T-helper 22 cell (primary cell): ENCODE measurements around the gene TMEM18.
"Not testable (repeated sequence)": the region's sequence is repeated elsewhere in the genome, so short reads cannot be mapped to it uniquely, and the experiment has no call there.

Experiments used
- DNase-seq: peaks from one replicate; pipeline ENCODE4 v3.0.0-alpha.2; 2020; ENCODE audit warnings: low read depth

The TMEM18 gene

DNA sequence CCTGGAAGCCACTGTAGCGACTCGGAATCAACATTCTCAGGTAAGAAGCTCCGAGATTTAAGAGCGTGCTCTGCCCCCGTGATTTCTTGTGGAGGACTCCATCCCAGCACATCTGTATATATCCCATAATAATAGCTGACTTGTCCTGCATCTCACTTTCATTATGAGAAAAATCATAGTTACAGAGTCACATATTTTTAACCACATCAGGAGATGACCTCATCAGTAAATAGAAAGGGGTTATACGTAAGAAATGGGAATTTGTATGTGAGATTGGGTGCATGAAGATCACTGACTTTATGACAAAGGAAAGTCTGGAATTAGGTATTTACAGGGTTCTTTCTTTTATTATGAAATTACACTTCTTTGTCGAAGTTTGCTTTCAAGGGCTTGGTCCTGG is 16.4 kb upstream of the TMEM18 start:
- DNase-seq, result no peak

DNA sequence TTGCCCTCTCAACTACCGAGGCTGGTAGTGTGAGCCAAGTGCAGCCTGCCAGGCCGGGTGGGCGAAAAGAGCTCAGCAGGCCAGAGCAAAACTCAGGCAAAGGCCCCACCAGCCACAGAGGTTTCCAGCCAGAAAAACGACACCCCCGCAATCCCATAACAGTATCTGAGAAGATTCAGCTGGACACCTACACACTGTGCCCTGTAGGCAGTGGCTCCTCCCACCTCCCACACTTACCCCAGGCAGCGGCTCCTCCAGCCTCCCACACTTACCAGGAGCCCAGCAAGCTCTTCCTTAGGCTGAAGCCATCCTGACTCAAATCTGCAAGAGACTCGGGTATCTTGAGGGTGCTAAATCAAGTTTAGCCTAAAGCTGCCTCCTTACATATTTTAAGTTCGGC is 15.6 kb upstream of the TMEM18 start:
- no peak for DNase-seq

DNA sequence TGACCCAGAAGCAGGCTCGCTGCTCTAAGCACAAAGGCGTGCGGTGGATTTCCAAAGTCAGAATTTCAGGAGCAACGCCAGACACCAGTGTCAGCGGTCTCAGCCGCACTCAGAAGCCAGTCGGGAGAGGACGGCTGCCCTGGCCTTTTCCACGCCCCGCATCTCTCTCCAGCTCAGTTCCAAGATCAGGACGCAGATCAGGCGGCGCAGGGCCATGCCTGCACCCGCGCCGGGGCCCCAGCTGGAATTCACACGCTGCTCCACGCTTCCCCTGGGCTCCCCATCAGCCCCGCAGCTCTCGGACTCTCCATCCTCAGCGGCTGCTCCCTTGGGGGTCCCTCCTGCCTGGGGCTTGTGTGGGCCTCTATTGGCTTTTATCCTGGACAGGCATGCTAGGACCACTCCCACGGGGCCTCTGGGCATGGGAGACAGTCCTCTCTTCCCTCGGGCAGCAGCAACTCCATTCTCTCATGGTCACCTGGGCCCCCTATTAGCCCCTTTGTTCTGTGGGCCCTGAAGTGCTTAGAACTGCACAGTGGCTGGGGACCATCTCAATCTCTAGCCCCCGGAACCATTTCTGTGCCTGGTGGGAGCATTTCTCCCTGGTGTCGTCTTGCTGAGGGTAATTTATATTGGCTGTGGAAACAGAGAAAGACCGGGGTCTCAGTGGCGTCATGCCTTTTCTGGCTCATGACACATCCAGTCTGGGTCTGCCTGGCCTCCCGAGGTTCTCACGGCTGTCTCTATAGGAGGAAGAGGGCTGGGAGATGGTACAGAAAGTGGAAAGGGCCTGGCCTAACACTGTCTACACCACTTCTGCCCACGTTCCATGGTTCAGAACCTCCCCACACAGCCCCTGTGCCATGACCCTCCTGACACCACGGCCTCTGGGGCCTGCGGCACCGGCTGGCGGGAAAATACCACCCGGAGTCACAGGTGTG is 14.9 kb upstream of the TMEM18 start:
- DNase-seq, result no peak

DNA sequence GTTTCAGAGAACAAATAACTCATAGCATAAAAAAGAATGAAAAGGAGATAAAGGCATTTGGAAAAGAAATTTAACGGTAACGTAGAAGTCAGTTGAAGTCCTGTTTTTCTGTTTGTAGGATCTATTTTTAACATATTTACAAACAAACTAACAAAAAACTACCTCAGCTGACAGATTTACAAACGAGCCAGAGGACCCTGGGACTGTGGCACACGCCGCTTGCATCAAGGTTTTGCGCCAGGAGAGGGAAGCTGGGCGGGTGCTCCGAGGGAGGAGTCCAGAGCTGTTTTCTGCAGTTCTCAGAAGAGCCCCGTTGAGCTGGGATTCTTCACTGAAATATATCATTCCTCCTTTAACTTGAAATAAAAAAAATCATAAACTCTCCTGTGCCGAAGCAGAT is 13.6 kb upstream of the TMEM18 start:
- no peak for DNase-seq

DNA sequence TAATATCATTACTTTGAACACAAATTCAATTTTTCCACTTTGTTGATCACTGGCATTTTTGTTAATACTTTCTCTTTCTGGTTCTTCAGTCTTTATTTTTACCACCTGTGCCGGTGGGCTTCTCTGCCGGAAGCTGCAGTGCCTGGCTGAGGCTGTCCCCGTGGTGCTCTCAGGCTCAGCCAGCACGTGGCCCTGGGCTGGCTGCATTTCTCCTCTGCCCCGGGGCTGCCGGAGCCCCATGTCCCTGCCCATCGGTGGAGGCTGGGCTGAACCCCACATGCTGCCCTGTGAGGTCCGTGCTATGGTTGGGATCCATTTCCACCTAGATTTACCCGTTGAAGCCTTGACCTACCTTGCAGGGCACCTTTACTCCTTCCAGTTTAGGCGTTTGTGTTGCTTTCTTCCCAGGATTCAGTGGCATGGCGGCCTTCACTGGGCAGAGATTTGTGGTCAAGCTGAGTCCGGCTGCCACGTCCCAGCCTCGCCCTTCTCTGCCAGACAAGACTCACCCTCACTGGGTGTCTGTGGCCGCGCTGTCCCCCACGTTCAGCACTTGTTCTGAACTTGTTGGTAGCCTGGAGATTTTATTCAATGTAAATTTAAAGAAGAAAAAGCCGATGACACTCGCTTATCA is 12.8 kb upstream of the TMEM18 start:
- no peak for DNase-seq

DNA sequence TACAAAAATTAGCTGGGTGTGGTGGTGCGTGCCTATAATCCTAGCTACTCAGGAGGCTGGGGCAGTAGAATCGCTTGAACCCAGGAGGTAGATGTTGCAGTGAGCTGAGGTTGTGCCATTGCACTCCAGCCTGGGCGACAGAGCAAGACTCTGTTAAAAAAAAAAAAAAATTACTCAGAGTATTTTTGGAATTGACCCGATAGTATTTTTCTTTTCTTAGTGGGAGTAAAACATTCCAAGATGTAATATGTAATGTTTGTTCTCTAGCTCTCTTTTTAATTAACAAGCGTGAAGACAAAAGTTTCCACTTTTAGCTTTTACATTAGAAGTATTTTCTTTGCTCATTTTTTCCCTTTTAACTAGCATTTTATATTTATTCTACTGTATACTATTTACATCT is 12.0 kb upstream of the TMEM18 start:
- DNase-seq, result no peak

DNA sequence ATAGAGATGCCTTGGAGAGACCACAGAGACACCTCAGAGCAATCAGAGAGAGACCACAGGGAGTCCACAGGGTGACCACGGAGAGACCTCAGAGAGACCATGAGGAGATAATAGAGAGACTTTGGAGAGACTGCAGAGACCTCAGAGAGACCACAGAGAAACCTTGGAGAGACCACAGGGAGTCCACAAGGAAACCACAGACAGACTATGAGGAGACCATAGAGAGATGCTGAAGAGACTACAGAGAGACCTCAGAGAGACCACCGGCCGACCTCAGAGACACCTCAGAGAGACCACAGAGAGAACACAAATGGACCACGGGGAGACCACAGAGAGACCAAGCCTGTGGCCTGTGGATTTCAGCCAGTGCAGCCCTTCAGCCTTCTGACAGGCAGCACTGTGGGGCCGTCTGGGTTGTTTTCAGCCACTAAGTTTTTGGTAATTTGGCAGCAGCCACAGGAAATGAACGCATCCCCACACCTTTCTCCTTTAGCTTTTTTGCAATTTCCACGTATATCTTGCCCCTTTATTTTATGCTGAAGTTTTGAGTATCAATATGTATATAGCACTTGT is 11.4 kb upstream of the TMEM18 start:
- no peak for DNase-seq

DNA sequence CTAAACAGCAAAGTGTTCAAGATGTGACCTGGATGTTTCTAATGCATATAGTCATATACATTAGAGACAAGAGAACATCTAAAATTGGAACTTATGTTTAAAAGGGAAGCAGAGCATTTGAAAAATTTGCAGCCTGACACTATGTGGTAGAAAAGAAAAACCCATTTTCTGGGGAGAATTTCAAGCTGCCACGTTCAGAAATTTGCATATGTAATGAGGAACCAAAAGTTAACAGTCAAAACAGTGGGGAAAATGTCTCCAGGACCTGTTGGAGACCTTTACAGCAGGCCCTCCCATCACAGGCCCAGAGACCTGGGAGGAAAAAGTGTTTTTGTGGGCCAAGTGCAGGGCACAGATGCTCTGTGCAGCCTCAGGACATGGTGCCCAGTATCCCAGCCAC is 8.2 kb upstream of the TMEM18 start:
- DNase-seq, result no peak

DNA sequence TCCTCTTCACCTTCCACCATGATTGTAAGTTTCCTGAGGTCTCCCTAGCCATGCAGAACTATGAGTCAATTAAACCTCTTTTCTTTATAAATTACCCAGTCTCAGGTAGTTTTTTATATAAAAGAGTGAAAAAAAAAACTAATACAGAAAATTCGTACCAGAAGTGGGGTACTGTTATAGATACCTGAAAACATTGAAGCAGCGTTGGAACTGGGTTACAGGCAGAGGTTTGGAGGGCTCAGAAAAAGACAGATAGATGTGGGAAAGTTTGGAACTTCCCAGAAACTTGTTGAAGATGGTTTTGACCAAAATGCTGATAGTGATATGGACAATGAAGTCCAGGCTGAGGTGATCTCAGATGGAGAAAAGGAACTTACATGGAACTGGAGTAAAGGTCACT is 7.7 kb upstream of the TMEM18 start:
- DNase-seq, result not testable (repeated sequence)

DNA sequence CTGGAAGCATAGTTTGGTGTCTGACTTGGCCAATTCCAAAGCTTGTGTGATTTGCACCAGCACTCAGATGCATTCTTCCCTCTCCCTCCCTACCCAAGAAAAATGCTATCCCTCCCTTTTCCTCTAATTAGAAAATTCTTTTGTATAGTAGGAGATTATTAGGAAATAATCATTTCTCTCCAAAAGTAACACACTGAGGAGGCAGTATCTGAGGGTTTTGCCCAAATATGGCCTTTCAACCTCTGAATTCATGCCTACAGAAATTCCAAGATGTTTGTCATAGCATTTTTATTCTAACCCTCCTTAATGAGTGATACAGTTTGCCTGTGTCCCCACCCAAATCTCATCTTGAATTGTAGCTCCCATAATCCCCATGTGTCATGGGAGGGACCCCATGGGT is 5.0 kb upstream of the TMEM18 start:
- no peak for DNase-seq

DNA sequence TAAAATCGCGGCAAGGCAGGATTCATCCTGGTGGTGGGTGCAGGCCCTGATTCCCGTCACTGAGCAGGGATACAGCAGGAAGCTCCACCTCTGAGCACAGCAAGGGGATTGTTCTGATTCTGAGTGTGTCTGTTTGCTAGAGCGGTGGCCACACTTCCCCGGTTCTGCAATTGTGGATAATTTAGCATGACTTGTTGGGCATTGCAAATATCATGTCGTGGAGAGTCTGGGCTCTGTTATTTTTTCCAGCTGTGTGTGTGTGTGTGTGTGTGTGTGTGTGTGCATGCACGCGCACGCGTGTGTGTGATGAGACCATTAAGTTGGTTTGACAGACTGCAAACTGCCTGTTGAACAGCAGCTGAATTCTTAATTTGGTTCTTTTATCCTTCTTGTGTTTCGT is 4.1 kb upstream of the TMEM18 start:
- no peak for DNase-seq

DNA sequence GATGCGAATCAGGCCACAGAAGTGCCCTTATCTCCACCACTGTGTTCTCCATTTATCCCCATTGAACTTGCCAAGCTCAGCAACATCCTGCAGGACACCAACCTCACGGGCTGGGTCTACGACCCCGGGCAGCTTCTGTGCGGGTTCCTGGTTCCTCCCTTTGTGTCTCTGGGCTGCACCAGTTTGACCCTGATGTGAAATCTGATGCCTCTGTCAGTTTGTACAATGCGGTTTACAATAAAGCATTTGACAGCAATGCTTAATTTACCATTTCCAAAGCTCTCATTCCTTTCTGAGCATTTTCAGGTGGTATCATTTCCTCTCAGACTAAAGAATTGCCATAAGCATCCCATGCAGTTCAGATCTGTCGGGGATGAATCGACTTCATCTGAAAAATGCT is 3.3 kb upstream of the TMEM18 start:
- no peak for DNase-seq

DNA sequence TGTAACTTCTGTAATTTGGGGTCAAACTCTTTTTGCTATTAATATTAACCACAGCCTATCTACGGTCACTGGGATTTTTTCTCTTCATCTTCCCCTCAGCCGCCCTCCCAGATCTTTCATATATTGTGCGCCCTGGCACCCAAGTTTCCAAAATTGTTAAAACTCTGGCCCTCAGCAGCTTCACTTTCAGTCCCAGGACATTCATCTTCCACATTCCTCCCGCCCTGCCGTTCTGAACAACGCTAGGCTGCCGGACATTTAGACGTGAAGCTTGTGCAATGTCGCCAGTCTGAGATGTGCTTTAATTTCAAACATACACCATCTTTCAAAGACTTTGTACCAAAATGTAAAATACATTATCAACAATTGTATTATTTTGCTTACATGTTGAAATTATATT is 1.8 kb upstream of the TMEM18 start:
- DNase-seq, result no peak

DNA sequence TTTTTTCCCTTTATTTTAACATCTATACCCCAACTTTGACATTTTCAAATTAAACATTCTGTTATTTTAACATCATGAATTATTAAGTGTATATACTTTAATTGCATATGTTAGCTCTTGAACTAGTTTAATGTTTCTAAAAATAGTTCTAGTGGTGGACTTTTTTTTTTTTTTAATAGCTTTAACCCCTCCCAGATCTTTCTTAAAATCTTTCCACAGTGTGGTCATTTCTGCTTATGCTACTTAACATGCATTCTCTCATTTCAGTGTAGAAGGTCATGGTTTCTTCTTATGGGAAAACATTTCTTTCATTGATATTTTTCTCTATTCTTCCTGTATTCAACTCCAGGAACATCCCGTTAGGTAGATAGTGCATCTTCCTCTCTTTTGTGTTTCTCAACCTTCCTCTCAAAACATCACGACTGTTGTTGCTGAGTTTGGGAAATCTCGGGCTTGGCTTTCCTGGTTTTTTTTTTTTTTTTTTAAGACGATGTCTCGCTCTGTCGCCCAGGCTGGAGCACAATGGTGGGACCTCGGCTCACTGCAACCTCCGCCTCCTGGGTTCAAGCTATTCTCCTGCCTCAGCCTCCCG is 849 bp upstream of the TMEM18 start:
- no peak for DNase-seq

DNA sequence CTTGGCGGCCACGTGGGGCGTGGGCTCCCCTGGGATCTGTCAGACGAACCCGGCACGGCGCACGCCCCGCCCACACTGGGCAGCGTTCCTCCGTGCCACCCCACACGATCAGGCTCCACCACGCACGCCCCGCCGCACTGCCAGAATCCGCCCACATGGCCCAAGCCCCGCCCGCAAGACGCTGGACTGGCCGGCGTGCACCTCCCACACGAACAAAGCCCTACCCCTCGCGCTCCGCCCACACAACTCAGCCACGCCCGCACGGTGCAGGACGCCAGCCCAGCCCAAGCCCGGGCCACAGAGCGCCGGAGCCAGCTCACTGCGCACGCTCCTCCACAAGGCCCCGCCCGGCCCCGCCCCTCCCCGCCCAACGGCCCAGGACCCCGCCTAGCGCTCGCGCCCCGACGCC is 555 bp downstream of the TMEM18 start:
- peak; percentile 94 for DNase-seq

DNA sequence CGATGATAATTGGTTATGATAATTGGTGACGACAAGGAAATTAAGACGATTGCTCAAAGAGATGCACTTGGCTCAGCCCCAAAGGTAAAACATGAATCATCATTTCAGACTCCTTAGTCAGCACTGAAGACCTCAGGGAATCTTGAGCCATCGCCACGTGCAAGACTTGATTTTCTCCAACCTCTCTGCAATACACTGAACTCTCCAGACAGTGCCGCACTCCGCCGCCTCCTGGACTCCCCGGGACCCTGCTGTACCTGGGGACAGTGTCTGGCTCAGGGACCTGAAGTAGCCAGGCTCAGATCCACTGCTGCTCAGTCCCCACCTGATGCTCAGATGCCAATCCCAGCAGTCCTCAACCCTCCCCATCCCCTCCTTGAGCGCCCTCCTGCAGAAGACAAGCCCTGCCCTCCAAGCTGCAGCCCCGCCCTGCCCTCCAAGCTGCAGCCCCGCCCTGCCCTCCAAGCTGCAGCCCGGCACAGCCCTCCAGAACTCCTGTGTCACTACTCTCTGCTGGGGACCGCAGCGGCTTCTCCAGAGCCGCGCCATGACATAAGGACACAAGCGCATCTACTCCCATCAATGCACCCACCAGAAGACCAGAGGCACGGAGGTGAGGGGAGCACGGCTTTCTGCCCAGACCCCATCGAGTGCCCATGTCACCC is 1.1 kb downstream of the TMEM18 start:
- DNase-seq, result no peak

DNA sequence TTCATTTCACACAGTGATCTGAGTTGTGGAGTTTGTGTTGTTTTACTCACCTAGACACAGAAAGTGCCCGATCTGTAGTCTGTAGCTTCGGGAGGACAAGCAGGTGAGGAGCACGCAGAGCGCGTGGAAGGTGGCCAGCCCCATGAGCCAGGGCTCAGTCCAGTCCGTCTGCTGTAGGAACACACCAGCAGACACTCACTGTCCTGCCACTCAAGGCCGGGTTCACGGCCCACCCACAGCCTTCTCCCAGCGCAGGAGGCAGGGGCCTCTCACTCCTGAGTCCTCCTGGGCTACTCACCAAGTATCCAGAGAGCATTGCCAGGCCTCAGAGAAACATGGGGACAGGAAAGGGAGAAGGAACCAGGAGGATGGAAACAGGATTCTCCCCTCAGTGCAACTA is 1.7 kb downstream of the TMEM18 start:
- DNase-seq, result no peak

DNA sequence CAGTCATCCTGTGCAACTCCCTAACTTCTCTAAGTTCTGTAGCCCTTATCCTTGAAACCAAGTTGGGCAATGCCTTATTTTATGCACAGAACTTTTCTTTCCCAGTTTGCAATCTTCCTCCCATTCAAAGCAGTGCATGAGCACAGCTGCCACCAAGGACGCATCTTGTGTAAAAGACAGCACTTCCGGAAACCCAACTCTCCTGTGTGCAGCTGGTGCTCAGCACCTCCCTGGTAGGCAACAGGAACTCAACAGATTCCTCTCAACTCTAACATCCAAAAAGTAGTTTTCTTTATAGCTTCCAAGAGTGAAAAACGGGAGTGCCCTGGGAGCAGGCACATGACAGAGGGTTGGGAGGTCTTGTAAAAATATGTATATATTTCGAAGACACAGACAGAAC is 2.2 kb downstream of the TMEM18 start:
- DNase-seq, result no peak

DNA sequence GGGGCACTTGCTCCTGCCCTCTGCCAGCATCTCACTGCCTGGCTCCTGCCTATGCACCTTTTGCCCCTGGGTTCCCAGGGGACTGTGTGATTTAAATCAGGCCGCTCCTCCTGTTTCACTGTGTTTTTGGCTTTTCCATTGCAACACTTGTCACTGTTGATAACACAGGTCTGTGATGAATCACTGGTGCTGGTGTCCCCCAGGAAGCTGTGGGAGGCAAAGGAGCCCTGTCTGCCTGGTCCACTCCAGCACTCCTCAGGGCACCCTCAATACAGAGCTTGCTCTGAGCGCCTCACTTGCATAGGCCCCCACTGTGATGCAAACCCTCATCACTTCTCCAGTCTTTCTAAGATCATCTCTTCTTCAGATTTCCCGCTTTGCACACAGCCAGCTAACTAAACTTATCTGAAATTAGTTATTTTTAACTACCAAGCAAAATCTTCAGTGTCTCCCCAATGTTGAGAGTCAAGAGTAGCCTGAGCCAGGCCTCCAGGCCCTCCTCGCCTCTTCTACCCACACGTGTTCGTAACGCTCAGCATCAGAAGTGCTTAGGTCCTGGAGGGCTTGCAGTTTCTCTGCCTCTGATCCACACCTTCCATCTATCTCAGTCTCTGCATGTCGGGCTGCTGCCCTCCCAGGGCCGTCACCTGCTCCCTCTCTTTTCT is 2.8 kb downstream of the TMEM18 start:
- no peak for DNase-seq

DNA sequence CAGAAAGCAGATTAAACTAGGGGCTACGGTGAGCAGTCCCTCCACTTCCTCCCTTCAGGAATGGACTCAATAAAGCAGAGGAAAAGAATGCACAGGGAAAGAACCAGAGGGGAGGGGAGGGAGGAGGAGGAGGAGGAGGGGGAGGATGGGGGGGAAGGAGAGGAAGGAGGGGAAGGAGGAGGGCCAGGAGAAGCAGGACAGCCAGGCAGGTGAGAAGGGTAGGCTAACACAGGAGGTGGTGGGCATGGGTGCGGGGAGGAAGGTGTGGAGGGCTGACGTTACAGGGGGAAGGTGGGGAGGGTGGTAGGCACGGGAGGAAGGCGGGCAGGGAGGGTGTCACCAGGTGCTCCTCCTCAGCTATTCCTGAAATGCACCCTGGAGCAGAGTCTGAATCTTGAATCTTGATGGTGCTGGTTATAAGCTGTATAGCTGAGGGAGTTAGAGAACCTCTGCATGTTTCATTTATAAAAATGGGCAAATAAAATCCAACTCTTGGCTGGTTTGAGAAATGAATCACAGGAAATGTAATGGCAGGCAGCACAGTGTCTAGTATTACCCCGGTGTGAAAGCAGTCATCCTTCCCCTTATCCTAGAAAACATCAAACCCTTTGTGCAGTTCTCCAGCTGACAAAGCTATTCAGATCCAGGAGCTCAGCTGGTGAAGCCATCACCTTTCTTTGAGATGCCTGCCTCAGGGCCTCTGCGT is 3.4 kb downstream of the TMEM18 start:
- no peak for DNase-seq

DNA sequence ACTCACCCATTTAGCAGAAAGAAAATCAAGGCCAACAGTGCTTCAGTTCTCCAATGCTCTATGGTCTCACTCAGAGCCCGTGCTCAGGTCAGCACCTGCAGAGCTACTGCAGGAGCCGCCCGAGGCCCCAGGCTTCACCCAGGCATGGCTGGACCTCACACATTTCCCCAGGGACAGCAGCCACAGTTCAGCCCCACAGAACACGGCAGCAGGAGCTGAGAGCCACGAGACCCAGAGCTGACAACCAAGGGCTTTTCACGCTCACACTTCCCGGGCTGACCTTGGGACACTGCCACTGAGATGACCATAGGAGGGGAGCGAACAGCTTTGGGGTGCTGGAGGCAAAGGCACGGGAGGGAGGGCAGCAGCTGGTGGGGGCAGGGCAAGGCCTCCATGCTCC is 4.2 kb downstream of the TMEM18 start:
- no peak for DNase-seq
